ENCODE measurements around the gene HAL.

DNA sequence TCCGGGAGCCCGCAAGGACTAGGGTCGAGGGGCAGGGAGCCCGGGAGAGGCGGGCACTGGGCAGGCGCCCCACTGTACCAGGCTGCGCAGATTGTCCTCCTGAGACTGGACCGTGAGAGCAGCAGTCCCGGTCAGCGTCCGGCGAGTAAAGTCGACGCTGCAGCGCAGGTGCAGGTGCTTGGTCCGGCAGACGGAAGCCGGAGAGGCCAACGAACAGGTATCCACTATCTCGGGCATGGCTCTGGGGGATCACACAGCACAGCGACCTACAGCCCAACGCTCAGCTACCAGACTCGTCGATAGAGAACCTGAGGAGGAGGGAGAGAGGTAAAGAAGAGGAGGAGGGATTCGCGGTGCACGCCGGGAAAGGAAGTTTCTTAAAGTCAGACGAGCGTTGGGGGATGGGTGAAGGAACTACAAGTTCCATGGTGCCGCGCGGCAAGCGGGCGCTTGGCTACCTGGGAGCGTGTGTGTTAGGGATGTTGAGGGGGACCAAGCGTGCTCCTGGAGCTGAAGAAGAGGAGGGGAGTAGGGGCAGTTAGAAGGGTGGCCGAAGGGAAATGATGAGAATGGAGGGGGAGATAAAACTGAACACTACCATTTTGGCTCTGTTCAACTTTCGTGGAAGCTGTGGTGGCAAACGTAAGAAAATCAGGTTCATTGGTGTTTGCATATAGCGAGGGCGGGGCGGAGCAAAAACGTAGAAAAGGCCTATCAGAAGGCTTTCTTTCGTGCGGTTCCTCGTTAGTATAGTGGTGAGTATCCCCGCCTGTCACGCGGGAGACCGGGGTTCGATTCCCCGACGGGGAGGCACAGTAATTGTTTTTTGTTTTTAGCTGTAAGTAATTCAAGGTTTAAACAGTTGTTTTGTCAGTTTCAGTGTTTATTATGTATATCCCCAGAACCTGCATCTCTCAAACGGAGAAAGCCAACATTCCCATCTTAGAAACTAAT lies 39.4 kb upstream of the HAL start, which contains the start of gene LTA4H:
- TF ChIP-seq, protein P1, sequence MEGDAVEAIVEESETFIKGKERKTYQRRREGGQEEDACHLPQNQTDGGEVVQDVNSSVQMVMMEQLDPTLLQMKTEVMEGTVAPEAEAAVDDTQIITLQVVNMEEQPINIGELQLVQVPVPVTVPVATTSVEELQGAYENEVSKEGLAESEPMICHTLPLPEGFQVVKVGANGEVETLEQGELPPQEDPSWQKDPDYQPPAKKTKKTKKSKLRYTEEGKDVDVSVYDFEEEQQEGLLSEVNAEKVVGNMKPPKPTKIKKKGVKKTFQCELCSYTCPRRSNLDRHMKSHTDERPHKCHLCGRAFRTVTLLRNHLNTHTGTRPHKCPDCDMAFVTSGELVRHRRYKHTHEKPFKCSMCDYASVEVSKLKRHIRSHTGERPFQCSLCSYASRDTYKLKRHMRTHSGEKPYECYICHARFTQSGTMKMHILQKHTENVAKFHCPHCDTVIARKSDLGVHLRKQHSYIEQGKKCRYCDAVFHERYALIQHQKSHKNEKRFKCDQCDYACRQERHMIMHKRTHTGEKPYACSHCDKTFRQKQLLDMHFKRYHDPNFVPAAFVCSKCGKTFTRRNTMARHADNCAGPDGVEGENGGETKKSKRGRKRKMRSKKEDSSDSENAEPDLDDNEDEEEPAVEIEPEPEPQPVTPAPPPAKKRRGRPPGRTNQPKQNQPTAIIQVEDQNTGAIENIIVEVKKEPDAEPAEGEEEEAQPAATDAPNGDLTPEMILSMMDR (IDR thresholded peaks at IDR 0.05): peak in 1 of 4 experiments; percentile 5
- peak; percentile 44 to 74 for TF ChIP-seq POLR2A (IDR thresholded peaks at IDR 0.05)
